Neural cell (in vitro differentiated cells): Measurements from ENCODE around the gene KRTAP10-1. TPM values are rescaled to one million over a fixed set of nuclear protein-coding genes. Genes with fewer than 3 reads are reported as not detected.

Experiments used
- H2AFZ ChIP-seq: fragments of 200-600, 300-800 bp; sonication (generic), shearing (Covaris generic); 2 replicates; pipeline ENCODE4 v1.6.0; 2014; ENCODE audit warnings: low read depth, mild to moderate bottlenecking, antibody characterized with exemption, low read length, moderate library complexity
- H3F3A ChIP-seq: fragments of 200-600 bp; shearing (Covaris generic); 2 replicates; pipeline ENCODE4 v1.6.1; 2016; ENCODE audit warnings: mild to moderate bottlenecking, moderate library complexity, mixed read lengths, antibody characterized with exemption, low read length; ENCODE audit not compliant: insufficient read depth, poor library complexity, severe bottlenecking
- H3K27ac ChIP-seq: fragments of 200-600, 300-800 bp; sonication (generic), shearing (Covaris generic); 2 replicates; pipeline ENCODE4 v1.5.1; 2014; ENCODE audit warnings: mild to moderate bottlenecking, low read length, moderate library complexity
- H3K27me3 ChIP-seq: fragments of 300-800, 200-600 bp; sonication (generic), shearing (Covaris generic); 2 replicates; pipeline ENCODE4 v1.6.0; 2014; ENCODE audit warnings: mild to moderate bottlenecking, low read depth, low read length, moderate library complexity; ENCODE audit not compliant: insufficient read depth
- H3K36me3 ChIP-seq: fragments of 300-800, 200-600 bp; sonication (generic), shearing (Covaris generic); 2 replicates; pipeline ENCODE4 v1.5.1; 2014; ENCODE audit warnings: mild to moderate bottlenecking, antibody characterized with exemption, low read length, moderate library complexity; ENCODE audit not compliant: insufficient read depth
- H3K4me2 ChIP-seq: fragments of 300-800, 200-600 bp; sonication (generic), shearing (Covaris generic); 2 replicates; pipeline ENCODE4 v1.6.0; 2014; ENCODE audit warnings: mild to moderate bottlenecking, low read length
- H3K4me3 ChIP-seq: fragments of 300-800, 200-600 bp; sonication (generic), shearing (Covaris generic); 2 replicates; pipeline ENCODE4 v1.5.1; 2014; ENCODE audit warnings: mild to moderate bottlenecking, low read length, moderate library complexity
- H3K79me2 ChIP-seq: fragments of 200-600 bp; shearing (Covaris generic); replicated peaks from 2 replicates; pipeline ENCODE4 v1.6.0; 2014; ENCODE audit warnings: mild to moderate bottlenecking, low read length, moderate library complexity; ENCODE audit not compliant: insufficient read depth
- H3K9ac ChIP-seq: fragments of 300-800, 200-600 bp; sonication (generic), shearing (Covaris generic); 2 replicates; pipeline ENCODE4 v1.6.1; 2016; ENCODE audit warnings: mild to moderate bottlenecking, low read length, mixed read lengths
- H3K9me2 ChIP-seq: fragments of 200-600 bp; shearing (Covaris generic); 2 replicates; pipeline ENCODE4 v1.6.1; 2016; ENCODE audit warnings: mild to moderate bottlenecking, low read length, mixed read lengths; ENCODE audit not compliant: insufficient read depth
- H3K9me3 ChIP-seq: fragments of 200-600, 300-800 bp; sonication (generic), shearing (Covaris generic); 2 replicates; pipeline ENCODE4 v1.6.1; 2016; ENCODE audit warnings: mild to moderate bottlenecking, mixed run types, low read length, moderate library complexity, mixed read lengths
- H4K20me1 ChIP-seq: fragments of 200-600 bp; shearing (Covaris generic); 2 replicates; pipeline ENCODE4 v1.6.1; 2016; ENCODE audit warnings: mild to moderate bottlenecking, mixed run types; ENCODE audit not compliant: insufficient read depth
- CTCF ChIP-seq: fragments of 450-650 bp; IDR thresholded peaks from 2 replicates; pipeline ENCODE4 v1.5.1; 2014; ENCODE audit warnings: antibody characterized with exemption, mild to moderate bottlenecking, moderate library complexity; ENCODE audit not compliant: poor library complexity, severe bottlenecking
- EP300 ChIP-seq: fragments of 450-650 bp; conservative IDR thresholded peaks from 2 replicates; pipeline ENCODE4 v1.6.1; 2014; ENCODE audit warnings: antibody characterized with exemption, mild to moderate bottlenecking, moderate library complexity; ENCODE audit not compliant: poor library complexity, severe bottlenecking
- EZH2 ChIP-seq: fragments of 200-600, 300-800 bp; shearing (Covaris generic), sonication (generic); IDR thresholded peaks from 2 replicates; pipeline ENCODE4 v1.6.1; 2014; ENCODE audit warnings: antibody characterized with exemption, low read length, borderline replicate concordance, mild to moderate bottlenecking; ENCODE audit not compliant: insufficient read depth, poor library complexity, severe bottlenecking
- MXI1 ChIP-seq: fragments of 450-650 bp; conservative IDR thresholded peaks from 2 replicates; pipeline ENCODE4 v1.6.1; 2014; ENCODE audit warnings: antibody characterized with exemption, mild to moderate bottlenecking; ENCODE audit not compliant: poor library complexity, severe bottlenecking
- POLR2AphosphoS5 ChIP-seq: IDR thresholded peaks from 2 replicates; pipeline ENCODE4 v1.6.1; 2012
- RAD21 ChIP-seq: fragments of 450-650 bp; conservative IDR thresholded peaks from 2 replicates; pipeline ENCODE4 v1.6.1; 2014; ENCODE audit warnings: antibody characterized with exemption, mild to moderate bottlenecking, moderate library complexity
- REST ChIP-seq: IDR thresholded peaks from 2 replicates; pipeline ENCODE4 v1.6.1; 2012; ENCODE audit warnings: borderline replicate concordance
- SMC3 ChIP-seq: fragments of 450-650 bp; conservative IDR thresholded peaks from 2 replicates; pipeline ENCODE4 v1.6.1; 2014; ENCODE audit warnings: antibody characterized with exemption, mild to moderate bottlenecking, moderate library complexity; ENCODE audit not compliant: poor library complexity
- TAF1 ChIP-seq: IDR thresholded peaks from 2 replicates; pipeline ENCODE4 v1.6.1; 2012; ENCODE audit warnings: low read depth
- polyA plus RNA-seq: library from polyadenylated mRNA; depleted of rRNA; stranded (reverse); fragments of >200 nt; gene quantifications from 2 replicates; pipeline ENCODE4 v1.2.3, GENCODE V29; 2014

Gene KRTAP10-1
- polyA plus RNA-seq, 1 donor from 2014 or later, result not detected

GRCh38 chr21:44516342-44516741 is 23.7 kb downstream of the KRTAP10-1 start:
- Histone ChIP-seq H3K4me3 (no peak overlapping the region), H3K9me3 (peaks cover 3% of the 10 kb centered on the region), H4K20me1 (no peaks in the 10 kb centered on the region), H3K9ac (no peak overlapping the region), H2AFZ (no peak overlapping the region), H3F3A (no peaks in the 10 kb centered on the region), H3K36me3 (no peaks in the 10 kb centered on the region), H3K4me2 (no peak overlapping the region), H3K79me2 (no peaks in the 10 kb centered on the region), H3K27me3 (no peaks in the 10 kb centered on the region), H3K27ac (no peak overlapping the region), H3K9me2 (no peaks in the 10 kb centered on the region)
- TF ChIP-seq RAD21 (no peak), POLR2AphosphoS5 (no peak), REST (no peak), EZH2 (no peak), MXI1 (no peak), EP300 (no peak), CTCF (no peak), SMC3 (no peak), TAF1 (no peak)

GRCh38 chr21:44515359-44516165 is 24.4 kb downstream of the KRTAP10-1 start:
- Histone ChIP-seq H3K4me3 (no peak overlapping the region), H3K9ac (no peak overlapping the region), H3K4me2 (no peak overlapping the region), H3K9me2 (no peaks in the 10 kb centered on the region), H3F3A (no peaks in the 10 kb centered on the region), H3K9me3 (peaks cover 3% of the 10 kb centered on the region), H3K79me2 (no peaks in the 10 kb centered on the region), H3K27me3 (no peaks in the 10 kb centered on the region), H2AFZ (no peak overlapping the region), H3K27ac (no peak overlapping the region), H4K20me1 (no peaks in the 10 kb centered on the region), H3K36me3 (no peaks in the 10 kb centered on the region)
- TF ChIP-seq EZH2 (no peak), TAF1 (no peak), EP300 (no peak), SMC3 (no peak), REST (no peak), POLR2AphosphoS5 (no peak), CTCF (no peak), RAD21 (no peak), MXI1 (no peak)
